Stimulated activated CD8-positive, alpha-beta memory T cell treated with anti-CD3 and anti-CD28 coated beads, Interleukin-4, amount 100 ng/mL, for 24 hours (primary cell): ENCODE results near the gene GON4L.
"Not testable (repeated sequence)": the region's sequence is repeated elsewhere in the genome, so short reads cannot be mapped to it uniquely, and the experiment has no call there.

Experiments used
- DNase-seq: peaks from one replicate; pipeline ENCODE4 v3.0.0-alpha.2; 2020; ENCODE audit warnings: low read depth

Gene GON4L

DNA sequence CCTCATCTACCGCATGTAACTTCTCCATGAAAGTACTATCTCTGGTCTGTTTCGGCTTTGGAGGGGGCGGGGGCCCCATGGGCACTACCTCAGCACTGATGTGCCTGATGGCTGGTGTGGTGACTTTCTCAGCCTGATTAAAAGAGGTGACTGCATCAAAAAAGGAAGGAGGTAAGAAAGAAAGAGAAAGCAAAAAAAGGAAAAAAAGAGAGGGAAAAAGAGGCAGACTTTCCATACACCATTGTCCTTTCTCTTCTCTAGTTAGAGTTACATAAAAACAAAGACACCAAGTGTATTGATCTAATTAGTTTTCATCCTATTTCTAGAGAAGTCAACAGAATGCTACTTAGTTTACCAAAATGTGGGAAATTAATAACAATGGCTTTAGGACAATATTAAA, 43.3 kb downstream of the GON4L start:
- no peak for DNase-seq

DNA sequence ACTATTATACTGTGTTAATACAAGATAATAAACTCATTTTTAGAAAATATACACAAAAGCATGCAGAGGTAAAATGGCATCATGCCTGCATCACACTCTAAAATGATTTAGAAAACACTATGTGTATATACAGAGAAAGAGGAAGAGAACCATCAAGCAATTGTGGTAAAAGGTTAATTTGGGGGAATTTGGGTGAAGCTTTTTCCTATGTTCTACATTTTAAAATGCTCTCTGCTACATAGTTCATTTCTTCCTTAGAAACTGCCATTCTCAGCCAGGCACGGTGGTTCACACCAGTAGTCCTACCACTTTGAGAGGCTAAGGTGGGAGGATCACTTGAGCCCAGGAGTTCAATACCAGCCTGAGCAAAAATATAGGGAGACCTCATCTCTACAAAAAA, 44.1 kb downstream of the GON4L start:
- DNase-seq: no peak

DNA sequence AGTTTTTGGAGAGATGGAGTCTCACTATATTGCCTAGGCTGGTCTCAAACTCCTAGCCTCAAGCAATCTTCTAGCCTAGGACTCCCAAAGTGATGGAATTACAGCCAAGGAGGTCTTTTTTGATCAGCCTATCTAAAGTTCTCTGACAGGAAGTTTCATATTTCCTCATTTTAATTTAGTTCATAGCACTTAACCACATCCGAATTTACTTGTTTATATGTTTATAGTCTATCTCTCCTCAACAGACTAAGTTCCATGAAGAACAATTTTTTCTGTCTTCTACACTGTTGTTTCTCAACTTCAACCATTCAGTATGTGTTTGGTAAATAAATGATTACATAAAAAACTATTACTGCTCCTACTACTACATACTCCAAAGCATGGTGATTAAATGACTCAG, 47.9 kb downstream of the GON4L start:
- no peak for DNase-seq

DNA sequence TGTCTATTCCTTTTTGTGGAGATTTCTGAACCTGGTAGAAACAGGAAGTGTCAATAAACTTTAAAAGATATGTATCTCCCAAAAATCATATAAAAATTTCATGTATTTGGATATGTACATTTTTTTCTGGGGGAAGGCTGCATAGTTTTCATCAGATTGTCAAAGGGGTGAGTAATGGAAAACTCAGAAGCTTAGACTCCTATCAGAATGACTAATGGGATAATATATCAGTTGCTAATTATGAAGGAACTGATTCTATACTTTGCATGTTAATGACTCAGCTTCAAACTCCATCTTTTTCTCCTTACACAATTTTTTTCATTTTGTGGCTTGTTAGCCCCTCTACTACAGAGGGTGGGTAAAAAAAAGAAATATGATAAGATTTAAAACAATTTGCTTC, 55.9 kb downstream of the GON4L start:
- DNase-seq: no peak

DNA sequence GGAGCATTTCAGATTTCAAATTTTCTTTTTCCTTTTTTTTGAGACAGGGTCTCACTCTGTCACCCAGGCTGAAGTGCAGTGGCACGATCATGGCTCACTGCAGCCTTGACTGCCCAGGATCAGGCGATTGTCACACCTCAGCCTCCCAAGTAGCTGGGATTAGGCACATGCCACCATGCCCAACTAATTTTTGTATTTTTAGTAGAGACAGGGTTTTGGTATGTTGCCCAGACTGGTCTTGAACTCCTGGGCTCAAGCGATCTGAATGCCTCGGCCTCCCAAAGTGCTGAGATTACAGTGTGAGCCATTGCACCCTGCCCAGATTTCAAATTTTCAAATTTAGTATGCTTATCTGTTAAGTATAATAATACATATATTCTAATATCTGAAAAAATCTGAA, 61.4 kb downstream of the GON4L start:
- not testable (repeated sequence) for DNase-seq

DNA sequence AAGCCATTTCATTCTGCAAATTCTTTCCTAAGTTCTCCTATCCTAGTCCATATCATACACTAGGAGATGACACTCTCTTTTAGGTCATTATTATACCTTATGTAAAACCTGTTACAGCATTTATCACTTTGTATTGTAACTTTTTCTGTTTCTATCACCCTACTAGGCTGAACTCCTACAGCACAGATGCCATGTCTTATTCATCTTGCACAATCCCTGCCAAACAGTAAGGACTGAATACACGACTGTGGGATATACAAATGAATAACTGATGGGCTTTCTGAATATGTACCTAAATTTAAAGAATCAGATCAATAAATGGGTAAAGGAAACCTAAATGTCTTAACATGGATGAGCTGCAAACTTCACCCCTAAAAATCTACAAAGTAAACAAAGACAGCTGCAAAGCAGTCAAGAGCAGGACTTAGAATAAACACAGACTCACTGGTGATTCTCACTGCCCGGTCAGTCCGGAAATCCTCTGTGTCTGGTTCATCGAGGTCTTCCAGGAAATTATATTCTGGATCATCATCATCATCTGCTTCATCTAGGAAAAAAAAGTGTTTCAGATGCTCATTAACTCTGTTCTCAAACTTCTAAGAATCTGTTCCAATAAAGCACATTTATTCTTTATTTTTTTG, 62.3 kb downstream of the GON4L start:
- DNase-seq: no peak

DNA sequence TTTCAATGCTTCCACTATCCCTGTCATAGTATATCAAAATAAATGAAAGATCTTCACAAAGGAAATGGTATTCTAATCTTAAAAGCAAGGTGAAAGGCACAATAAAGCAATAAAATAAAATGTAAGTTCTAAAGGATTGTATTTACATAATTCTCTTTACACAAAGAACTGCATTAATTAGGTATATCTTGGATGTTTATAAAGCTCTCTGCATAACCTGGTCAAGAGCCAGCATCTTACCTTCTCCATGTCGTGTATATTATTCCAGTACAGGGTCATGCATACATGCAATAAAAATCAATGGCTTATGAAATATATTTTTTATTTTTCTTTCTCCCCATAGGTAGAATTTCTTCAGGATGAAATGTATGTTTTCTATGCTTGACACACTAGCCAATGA, 63.8 kb downstream of the GON4L start:
- no peak for DNase-seq

DNA sequence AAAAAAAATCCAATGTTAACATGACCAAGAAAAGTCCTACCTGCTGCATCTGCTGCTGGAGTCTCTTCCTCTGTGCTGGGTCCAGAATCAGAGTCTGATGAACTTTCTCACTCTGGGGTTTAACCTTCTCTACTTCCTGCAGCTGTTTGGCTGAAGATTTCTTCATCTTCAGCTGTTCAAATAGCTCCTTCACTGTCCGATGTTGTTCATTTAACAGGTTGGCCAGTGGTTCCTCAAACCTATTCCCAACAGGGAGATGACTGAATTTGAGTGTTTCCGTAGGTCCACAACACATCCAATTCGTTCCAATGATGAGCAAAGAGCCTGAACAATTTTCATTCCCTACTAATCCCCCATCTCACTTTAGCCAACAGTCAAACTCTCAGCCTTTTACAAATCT, 79.4 kb downstream of the GON4L start:
- no peak for DNase-seq

DNA sequence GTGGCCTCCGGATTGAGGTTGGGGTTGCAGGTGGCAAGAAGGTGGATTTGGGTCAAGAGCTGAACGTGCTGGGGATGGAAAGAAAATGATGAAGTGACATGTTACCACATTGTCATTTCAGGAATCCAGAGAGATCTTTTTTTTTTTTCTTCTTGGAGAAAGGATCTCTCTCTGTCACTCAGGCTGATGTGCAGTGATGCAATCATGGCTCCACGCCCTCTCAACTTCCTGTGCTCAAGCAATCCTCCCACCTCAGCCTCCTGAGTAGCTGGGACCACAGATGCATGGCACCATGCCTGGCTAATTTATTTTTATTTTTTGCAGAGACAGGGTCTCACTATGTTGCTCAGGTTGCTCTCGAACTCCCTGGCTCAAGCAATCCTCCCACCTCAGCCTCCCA, 80.6 kb downstream of the GON4L start:
- DNase-seq: no peak

DNA sequence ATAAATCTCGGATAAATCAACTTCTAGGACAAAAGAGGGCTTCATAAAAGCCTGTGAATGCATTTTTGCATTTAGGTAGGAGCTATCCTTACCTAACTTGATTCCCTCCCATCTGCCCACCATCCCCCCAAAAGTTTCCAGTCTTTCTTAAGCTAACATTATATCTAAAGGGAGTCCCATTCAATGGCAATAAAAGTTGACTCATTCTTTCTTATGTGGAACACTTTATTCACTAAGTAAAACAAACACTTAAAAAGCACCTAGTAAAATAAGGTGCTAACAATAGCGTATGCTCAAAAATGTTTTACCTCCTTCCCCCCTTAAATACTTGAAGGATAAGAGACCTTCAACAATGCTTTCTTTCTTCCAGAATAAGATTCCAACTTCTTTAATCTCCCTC, 83.8 kb downstream of the GON4L start:
- DNase-seq: no peak

DNA sequence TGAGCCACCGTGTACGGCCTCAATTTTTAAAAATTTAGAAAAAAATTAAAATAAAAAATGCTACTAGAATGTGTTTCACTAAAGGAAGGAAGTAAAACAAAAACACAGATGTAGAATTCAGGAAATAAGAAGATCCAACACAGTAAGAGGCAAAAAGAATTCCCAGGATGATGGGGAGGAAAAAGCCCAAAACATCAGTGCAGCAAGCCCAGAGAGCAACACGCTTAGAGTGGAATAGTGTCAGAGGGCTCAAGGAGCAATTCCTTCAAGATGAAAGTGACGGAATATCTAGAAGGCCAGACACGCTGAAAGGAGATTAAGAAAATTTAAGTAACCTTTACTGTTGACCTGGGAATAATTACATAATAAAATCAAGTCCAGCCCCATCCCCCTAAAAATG, 87.8 kb downstream of the GON4L start:
- DNase-seq: no peak

DNA sequence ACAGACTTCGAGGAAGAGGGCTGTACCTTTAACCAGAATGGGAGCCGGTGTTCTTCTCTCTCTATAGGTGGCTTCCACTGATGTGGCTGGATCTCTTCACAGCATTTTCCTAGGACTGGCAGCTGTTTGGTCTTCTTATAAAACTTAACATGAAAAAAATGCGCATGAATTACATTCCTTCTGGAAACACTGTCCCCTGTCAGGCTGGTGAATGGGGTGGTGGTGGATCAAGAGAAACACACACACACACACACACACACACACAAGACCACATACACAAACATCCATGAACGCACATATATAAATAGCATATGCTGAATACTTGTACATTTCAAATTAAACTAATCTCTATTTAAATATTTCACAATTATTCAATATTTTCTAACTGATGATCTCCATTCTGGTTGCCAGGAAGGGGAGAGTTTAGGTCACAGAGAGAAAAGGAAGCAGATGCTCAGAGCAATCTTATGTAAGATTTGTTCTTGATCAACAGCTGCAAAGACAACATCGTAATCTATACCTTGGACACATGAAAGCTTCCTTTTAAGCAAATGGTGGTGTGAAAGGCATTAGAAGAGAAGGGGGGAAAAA, 89.5 kb downstream of the GON4L start:
- not testable (repeated sequence) for DNase-seq

DNA sequence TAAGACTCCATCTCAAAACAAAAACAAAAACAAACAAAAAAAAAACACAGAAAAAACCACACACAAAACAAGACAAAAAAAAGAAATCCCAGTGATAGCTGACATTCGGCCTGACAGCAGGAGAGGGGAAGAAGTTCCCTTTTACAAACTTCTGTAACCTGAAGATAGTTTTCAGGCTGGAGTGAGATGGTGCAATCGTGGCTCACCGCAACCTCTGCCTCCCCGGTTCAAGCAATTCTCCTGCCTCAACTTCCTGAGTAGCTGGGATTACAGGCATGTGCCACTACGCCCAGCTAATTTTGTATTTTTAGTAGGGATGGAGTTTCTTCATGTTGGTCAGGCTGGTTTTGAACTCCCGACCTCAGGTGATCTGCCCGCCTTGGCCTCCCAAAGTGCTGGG, 93.0 kb downstream of the GON4L start:
- DNase-seq: not testable (repeated sequence)

DNA sequence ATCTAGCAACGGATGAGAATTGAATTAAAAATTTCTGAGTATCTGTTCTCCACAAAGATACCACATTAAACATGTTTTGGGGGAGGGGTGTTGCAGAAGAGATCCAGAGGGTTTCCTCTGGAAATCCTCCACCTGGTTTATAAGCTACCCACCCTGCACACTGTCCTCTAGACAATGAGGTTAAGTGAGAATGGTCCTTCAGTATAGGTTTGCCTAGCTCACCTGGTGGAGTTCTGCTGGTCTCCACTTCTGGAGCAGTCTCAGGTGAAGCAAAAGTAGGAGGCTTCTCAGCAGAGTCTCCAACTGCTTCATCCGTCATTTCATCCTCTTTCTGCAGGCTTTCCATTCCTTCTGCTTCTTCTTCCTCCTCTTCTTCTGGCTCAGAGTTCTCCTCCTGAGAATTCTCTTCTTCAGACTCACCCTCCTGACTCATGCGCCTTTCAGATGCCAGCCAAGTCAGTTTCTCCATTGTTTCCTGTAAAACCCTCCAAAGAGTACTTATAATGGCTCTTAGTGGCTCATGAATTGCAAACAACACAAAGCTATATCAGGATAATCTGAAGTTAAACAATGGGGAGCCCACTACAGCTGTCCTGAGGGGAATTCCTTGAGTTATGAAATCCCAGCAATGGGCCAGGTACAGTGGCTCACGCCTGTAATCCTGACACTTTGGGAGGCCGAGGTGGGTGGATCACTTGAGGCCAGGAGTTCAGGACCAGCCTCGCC, 93.8 kb downstream of the GON4L start:
- not testable (repeated sequence) for DNase-seq

DNA sequence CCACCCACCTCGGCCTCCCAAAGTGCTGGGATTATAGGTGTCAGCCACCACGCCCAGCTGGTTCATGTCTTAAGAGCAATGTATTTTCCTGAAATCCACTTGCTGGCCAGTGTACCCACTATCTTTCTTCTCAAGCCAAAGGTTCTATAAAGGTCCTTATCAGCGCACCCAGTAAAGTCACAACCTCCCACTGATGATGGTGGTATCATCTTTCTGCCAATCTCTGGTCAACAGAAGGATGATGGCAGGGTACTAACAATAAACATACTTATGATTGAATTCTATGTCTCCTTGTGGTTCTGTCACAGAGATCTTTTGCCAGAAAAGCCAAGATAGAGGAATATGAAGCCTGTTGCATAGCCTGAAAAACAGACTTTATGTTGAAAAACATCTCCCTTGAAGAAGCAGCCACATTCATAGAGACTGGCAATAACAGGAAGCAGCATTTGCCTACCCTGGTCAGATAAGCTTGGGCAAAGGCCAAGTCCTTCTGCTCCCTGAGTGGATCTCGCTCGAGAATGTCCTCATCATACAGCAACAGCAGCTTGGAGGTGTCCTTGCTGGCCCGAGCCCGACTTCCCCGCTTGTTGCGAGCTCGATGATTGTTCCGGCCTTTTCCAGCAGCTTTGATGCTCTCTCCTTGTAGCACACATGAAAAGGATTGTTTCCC, 95.1 kb downstream of the GON4L start:
- no peak for DNase-seq

DNA sequence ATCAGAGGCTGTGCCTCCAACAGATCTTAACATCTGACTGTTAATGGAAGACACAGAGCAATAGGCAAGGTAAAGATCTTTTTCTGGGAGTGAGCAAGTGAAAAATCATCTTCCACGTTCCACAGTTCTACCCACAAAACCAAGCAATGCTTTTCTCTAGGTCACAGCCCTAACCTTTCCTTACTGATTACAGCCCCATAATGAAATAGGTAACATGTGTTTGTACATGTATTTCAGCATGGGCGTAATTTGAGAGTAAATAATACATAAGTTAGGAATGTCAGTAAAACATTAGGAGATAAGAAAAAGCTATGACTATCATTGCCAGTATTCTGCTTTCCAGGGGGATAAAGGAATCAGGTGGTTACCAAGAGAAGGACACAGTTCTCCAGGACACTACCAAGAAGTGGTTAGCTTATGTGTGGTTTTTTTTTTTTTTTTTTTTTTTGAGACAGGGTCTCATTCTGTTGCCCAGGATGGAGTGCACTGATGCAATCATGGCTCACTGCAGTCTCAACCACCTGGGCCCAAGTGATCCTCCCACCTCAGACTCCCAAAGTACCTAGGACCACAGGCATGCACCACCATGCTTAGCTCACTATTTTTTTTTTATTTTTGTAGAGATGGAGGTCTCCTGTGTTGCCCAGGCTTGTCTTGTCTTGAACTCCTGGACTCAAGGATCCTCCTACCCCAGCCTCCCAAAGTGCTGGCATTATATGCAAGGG, 96.1 kb downstream of the GON4L start:
- DNase-seq: no peak

DNA sequence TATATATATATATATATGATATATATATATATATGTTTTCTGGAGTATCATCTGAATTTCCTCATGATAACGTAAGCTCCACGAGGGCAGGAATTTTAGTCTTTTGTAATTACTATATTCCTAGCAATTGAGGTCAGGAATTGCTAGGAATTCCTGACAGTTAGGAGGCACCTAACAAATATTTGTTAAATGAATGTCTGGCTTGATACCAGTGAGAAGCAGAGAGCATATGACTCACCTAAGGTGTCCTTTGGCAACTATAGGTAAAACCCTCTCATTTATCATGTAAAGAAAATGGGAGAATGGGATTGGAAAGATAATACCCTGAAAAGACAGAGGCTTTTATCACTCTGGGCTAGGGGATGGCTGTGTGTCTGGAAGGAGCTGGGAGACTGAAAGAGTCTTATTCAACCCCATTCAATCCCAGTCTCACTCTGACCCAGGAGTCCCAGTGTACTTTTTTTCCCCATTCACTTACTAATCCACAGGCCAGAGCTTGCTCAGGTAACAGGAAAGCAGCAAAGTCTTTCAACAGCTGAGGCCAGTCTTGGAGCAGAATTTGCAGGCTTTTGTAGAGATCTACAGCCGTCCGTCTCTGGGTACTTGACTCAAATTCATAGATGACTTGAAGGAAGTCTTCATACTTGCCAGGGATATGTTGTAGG, 96.9 kb downstream of the GON4L start:
- no peak for DNase-seq

DNA sequence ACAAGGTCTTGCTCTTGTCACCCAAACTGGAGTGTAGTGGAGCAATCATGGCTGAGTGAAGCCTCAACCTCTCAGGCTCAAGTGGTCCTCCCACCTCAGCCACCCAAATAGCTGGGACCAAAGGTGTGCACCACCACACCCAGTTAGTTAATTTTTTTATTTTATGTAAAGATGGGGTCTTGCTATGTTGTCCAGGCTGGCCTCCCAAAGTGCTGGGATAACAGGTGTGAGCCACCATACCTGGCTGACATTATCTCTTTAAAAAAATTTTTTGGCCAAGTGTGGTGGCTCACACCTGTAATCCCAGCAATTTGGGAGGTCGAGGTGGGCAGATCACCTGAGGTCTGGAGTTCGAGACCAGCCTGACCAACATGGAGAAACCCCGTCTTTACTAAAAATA, 98.0 kb downstream of the GON4L start:
- not testable (repeated sequence) for DNase-seq

DNA sequence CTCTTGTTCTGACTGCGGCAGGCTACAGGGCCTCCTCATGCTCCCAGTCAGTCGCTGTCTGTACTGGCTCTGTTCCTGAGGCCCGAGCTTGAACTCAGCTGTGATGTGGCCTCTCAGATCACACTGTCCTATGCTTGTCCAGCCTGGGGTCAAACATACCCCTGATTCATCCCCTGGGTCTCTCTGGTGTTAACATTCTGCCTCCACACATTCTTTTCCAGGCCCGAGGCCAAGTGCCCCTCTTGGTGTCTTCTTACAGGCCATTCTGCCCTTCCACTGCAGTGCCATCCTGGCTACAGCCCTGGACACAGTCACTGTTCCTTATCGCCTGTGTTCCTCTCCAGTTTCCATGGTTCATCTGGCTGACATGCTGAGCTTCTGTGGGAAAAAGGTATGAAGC, 108.9 kb downstream of the GON4L start:
- DNase-seq: not testable (repeated sequence)

DNA sequence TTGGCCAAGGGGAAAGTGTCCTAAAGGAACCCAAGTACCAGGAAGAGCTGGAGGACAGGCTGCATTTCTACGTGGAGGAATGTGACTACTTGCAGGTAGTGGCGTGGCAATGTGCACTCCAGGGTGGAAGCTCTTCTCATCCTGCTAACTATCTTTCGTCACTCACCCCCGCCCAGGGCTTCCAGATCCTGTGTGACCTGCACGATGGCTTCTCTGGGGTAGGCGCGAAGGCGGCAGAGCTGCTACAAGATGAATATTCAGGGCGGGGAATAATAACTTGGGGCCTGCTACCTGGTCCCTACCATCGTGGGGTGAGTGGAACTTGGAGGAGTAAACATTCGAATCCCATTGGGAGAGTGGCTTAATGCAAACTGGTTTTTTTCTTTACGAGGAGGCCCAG, 109.4 kb downstream of the GON4L start:
- DNase-seq: not testable (repeated sequence)

DNA sequence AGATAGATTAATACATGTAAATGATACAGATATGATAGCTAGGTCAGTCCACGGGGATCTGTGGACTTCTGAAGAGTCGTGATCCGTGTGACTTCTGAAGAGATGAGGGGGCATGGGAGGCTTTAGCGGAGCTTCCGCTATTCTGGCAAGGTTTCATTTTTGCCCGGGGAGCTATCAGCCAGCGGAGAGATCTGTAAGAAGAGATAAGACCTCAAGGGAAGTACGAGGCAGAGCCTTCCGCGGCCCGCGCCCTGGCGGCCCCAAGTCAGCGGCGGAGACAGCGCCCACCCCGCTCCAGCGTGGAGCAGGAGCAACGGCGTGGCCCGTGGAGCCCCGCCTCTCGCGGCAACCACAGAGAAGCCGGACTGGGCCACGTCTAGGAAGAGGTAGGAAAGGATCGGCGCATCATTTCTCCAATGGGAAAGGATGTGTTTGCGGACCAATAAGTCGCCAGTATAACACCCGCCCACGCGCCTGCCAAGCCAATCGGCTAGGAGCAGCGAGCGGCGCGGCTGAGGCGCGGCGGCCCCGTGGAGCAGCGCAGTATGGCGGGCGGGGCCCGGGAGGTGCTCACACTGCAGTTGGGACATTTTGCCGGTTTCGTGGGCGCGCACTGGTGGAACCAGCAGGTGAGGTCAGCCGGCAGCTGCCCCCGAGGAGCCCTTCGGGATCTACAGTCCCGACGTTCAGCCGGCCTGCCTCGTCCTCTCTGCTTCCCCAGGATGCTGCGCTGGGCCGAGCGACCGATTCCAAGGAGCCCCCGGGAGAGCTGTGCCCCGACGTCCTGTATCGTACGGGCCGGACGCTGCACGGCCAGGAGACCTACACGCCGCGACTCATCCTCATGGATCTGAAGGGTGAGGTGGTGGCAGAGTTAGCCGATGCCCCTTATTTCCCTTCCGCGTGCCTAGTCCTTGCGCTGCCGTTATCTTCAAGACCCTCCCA, 111.5 kb downstream of the GON4L start:
- DNase-seq: peak; percentile 97
